ENCODE results near the gene TRPV6. TPM values are rescaled to one million over a fixed set of nuclear protein-coding genes. Genes with fewer than 3 reads are reported as not detected.

The TRPV6 gene
- under 0.01 TPM for total RNA-seq

DNA sequence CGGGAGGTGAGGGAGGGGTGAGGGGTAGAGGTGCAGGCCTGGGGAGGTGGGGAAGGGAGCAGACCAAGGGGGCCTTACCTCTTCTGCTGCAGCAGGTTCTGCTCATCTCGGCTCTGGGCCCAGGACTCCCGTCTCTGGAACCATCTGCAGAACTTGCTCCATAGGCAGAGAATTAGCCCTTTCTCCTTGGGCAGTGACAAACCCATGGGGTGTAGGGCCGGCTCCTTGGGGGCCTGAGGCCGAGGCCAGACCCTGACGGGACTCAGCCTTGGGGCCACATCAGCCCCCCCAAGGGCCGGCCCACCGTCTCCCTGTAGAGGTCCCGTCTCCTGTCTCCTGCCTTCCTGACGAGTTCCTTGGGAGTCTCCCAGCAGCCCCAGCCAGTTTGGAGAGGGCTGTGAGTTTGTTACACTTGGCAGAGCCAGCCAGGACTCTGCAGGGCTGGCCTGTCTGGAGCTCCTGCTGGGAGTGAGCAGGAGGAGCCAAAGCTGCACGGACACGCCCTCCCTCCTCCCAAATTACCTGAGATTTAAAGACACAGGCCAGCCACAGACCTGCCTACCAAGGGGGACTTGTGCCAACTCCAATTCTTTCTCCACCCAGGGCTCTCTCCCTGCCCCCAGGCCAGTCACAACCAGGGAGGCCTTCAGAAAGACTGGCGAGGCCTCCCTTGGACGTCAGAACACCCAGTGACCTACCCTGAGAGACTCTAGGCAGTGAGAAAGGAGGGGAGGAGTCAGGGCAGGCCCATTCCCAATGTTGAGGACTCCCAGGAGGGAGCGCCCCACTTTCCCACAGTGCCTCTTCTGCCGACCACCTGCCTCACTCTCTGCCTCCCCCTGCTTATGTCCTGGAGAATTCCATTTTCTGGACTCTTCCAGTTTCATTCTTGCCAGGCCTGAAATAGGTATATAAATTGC is at the start of gene TRPV6:
Gene TRPV6 (minus strand): TSS at position 435 of the 920 bp plus-strand sequence.
- no peak for FAIRE-seq

DNA sequence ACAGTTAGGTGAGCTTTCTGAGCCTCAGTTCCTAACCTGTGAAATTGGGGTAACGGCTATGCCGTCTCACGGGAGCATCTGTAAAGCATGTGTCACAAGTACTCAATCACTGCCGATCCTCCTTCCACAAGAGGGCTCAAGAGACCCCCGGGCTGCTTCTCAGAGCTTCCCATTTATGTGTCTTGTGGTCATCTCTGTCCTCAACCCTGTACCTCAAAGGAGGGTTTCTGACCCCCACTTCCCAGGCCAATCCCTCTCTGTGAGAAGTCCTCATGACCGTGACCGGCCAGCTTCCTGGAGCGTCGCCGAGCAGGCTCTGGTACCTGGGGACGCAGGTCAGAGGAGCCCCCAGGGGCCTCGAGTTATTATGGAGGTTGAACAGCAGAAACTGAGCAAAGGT is 48.5 kb upstream of the TRPV6 start:
- FAIRE-seq (no peak), DNase-seq (ENCODE audit: low spot score in 2 of 2) (no peak)

More for the DNA sequence above, at the start of gene TRPV6:
- DNase-seq (ENCODE audit: low spot score in 2 of 2), result no peak

DNA sequence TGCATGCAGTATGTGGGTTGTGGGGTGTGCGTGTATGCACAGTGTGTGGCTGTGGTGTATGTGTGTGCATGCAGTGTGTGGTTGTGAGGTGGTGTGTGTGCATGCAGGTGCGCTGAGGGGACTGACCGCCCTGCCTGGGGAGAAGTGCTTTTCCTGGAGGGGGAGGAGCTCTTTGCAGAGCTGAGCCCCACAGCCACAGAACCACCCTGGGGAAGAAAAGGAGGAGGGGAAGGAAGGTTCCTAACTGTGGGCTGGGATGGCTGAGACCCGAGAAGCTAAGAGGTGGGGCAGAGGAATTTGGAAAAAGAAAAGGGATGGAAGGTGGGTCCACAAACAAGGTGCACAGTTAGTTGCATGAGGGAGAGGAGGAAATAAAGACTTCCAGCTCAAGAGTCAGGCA is 48.1 kb upstream of the TRPV6 start, which contains the start of gene TRPV5:
Gene TRPV5 (minus strand): TSS at position 123 of the 400 bp plus-strand sequence. CDS start 287 bp downstream, outside the sequence.
- no peak for DNase-seq (ENCODE audit: low spot score in 2 of 2)
- FAIRE-seq, result no peak

DNA sequence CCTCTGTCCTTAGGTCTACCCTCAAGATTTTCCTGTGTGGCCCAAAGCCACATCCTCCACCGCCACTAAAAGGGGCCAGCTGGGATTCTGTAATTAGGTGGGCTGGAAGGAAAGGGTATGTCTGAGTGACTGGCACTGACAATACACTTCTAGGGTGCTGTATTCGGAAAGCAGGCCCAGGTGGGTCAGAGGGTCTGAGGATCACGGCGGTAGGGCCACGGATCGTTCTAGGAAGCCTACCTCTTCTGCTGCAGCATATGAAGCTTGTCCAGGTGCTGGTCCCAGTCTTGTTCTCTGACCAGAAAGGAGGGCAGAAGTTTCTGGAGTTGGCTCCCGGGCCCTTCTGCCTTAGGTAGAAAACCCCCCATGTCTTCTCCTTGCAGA is 47.5 kb upstream of the TRPV6 start:
- DNase-seq (ENCODE audit: low spot score in 2 of 2) (no peak), FAIRE-seq (no peak)

DNA sequence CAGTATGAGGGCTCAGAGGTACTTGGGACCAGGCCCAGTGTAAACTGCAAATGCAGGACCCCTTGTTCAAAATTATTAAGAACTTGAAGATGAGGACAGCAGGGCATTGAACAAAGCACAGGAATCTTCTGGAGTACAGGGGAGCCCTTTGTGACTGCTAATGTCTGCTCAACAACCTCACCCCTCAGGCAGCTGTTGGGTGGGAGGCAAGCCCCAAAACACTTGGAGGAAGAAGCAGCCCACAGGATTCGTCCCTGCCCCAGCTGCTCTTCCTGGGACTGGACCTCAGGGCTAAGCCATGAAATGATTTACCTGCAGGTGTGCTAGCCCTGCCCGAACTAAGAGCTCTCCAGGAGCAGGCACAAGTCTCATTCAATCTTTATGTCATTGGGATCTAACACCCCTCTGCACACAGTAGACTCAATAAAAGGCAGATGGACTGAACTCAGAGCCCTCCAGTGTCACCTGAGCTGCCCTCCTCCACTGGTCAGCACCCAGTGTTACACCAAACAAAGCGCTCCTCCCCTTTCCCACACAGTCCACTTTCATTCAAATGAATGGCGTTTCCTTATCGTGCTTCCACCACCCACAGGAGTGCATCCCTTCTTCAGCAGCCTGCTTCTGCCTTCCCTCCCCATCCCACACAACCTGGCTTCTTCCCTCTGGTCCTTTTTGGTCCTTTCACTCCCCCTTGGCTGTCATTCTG is 47.0 kb upstream of the TRPV6 start:
- FAIRE-seq, result no peak

DNA sequence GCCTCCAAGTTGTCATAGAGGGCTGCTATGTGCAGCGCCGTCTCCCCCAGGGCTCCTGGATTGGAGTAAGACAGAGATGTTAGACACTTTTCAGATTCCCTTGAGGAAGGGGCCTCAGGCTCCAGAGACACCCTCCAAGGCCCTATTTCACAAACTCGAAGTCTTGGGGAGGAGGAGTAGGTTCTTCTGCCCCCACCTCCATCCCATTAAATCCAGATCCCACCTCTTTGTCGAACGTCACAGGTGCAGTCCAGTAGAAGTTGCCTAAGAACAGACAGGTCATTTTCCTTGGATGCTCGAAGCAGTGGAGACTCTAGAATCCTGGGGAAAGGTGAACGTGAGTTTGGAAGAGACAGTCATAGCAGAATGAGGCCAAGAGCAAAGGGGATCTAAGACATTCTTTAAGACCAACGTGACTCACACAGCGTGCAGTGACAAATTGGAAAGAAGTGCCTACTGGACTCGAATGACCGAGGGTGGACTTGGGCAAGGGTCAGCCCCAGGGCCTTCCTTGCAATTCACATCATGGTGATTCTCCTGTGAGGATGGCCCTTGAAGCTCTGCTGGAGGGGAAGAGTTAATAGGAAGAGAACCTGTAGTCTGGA is 44.7 kb upstream of the TRPV6 start:
- DNase-seq (ENCODE audit: low spot score in 2 of 2) (no peak), FAIRE-seq (no peak)

More for the DNA sequence above, 47.0 kb upstream of the TRPV6 start:
- DNase-seq (ENCODE audit: low spot score in 2 of 2), result no peak

DNA sequence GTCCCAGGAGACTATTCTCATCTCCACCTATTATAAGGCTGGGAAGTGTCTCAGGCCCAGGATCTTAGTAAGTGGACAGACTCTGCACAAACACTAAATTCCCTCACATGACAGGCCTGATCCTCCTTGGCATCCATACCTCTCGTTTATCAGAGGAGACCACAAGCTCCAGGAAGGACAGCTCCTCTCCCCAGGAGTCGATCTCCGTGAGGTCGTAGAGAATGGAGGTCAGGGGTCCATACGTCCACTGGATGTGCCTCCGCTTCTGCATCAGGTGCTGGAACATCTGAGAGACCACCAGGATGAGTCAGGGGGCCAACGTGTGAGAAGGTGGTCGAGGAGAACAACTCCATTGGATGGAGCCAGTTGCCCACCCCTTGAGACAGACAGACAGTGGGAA is 42.4 kb upstream of the TRPV6 start:
- FAIRE-seq, result no peak
- no peak for DNase-seq (ENCODE audit: low spot score in 2 of 2)

DNA sequence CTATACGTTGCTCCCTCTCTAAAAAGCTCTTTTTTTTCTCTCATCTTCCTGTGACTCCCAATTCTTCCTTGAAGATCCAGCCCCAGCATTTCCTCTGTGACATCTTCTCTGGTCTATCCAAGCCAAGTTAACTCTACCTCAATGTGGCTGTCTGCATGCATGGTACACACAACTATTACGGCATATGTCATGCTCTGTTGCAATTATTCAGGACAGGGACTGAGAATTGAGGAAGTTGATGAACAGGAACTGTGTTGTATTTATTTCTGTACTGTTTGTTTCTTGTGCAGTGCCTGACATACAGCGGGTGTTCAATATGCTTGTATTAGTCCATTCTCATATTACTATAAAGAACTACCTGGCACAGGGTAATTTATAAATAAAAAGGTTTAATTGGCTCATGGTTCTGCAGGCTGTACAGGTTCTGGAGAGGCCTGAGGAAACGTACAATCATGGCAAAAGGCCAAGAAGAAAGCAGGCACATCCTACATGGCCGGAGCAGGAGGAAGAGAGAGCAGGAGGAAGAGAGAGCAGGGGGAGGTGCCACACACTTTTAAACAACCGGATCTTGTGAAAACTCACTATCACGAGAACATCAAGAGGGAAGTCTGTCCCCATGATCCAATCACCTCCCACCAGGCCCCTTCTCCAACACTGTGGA is 41.7 kb upstream of the TRPV6 start:
- FAIRE-seq (no peak), DNase-seq (ENCODE audit: low spot score in 2 of 2) (no peak)

DNA sequence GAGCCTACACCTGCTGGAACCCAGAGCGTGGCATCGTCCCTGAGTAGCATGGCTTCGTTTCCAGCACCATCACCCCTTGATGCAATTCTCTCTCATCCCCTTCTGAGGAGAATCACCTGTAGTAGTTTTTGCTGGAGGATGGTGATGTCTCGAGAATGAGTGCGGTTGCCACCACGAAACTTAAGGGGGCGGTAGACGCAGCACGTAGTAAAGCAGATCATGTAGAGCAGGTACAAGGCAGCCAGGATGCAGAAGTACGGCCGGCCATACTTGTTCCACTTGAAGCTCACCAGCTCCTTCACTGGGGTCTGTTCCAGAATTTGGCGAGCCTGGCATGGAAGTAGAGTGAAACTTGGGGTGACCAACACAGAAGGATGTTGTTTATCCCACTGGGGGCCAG is 39.9 kb upstream of the TRPV6 start:
- FAIRE-seq, result no peak
- DNase-seq (ENCODE audit: low spot score in 2 of 2), result no peak

DNA sequence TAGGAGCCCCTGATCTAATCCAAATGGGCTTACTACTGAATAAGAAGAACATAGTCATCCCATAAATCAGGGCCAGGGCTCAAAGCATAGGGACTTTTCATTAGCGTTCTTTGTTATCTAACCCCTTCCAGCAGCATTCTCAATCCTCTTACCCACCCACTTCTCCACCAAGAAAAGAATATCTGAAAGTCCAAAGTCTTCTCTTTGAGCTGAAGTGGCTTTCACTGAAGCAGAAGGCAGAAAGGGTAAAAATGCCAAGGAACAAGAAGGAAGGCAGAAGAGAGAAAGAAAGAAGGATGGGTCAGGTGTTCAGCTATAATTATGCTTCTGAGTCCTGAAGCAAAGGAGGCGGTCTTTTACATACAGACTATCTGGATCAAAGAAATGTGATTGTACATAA is 37.8 kb upstream of the TRPV6 start:
- no peak for FAIRE-seq
- DNase-seq (ENCODE audit: low spot score in 2 of 2), result no peak

DNA sequence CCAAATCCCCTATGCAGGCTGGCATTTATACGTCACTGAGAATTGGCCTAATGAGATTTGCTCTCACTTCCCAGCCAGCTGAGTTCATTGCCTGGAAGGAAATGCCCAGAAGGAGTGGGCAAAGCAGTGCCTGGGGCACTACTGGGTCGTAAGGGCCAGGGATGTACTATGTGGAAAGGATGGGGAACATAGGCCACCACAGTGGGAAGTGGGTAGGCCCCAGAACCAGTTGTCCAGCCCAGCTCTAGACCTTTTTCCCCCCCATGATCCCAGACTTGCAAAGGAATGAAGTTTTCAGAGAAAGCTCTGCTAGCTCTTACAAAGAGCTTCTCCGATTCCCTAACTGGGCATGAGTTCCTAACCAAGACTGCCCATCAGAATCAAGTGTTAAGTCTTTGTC is 34.1 kb upstream of the TRPV6 start:
- FAIRE-seq (no peak), DNase-seq (ENCODE audit: low spot score in 2 of 2) (no peak)

DNA sequence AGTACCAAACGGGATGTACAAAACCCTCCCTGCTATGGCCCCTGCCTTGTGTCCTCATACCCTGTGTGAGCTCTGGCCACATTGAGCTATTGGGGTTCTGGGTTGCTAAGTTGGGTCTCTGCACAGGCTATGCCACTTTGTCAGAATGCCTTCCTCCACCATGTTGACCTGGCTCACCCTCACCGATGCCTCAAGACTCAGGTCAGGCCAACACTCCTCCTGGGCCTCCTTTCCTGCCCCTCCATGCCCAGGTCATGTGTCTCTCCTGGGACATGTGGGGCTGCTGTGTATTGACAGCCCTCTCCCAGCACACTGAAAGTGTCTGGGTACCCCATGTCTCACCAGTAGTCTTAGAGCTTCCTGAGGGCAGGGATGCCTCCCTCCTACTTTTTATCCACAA is 33.4 kb upstream of the TRPV6 start:
- FAIRE-seq (no peak), DNase-seq (ENCODE audit: low spot score in 2 of 2) (no peak)

DNA sequence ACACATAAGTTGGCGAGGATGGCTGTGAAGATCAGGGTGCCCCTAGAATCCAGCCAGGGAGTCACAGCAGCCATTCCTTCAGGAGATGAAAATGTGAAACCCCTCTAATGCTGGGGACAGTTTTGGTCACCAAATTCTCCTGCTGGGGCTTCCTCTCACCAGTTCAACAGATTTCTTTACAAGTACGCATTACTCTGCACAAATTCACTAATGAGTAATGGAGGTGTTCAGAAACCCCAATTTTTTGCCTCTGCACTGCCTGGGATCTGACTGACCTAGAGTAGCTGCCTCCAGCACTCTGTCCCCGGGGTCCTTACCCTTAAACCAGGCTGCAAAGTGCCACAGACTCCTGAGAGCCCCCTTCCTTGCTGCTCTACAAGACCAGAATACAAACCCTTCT is 31.9 kb upstream of the TRPV6 start:
- DNase-seq (ENCODE audit: low spot score in 2 of 2), result no peak
- FAIRE-seq, result no peak

DNA sequence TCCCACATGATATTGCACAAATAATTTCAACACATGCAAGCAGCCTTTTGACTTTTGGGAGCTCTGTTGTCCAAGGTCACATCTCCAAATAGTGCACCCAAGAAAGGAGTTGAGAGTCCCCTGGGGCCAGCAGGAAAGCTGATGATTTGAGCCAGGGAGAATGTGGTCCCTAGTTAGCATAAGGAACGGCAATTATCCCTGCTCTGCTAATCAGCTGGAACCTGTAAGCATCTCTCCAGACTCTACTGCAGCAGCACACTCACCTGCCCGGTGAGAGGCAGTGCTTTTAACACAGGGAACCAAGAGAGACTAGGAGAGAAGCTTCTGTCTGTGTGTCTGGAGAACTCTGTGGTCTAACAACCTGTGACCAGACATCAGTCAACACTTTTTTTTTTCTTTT is 31.0 kb upstream of the TRPV6 start:
- DNase-seq (ENCODE audit: low spot score in 2 of 2) (no peak), FAIRE-seq (no peak)

DNA sequence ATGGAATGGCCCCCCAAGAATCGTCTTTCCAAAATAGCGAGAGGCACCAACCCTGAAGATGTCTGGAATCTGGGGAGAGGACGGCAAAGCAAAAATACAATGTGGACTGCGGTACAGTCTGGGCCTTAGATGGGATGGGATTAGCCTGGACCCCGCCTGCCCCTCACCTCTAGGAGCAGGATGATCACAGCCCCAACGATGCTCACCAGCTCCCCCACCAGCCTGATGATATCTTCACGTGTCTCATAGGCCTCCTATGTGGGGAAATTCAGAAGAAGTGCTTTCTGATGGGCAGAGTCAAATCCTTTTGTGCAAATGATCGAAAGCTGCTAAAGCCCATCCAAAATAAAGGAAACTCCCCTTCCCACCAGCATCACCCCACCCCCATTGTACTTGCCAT is 29.8 kb upstream of the TRPV6 start:
- DNase-seq (ENCODE audit: low spot score in 2 of 2) (no peak), FAIRE-seq (no peak)

DNA sequence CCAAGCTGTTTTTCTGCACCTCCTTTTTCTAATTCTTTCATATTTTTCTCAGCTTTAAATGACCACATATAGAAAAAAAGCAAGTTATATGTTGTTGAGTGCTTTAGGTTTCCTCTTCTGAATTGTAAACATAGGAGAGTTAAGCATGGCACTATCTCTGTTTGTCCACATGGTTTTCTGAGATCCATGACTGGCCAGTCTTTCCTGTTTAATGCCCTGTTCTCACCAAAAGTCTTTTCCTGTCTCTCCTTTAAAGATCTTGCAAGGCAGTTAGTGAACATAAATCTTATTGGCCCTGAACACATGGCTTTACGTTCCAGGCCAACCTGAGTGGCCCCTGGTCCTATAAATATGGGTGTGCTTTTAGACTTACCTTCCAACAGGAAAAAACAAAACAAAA is 28.6 kb upstream of the TRPV6 start:
- DNase-seq (ENCODE audit: low spot score in 2 of 2) (no peak), FAIRE-seq (no peak)

DNA sequence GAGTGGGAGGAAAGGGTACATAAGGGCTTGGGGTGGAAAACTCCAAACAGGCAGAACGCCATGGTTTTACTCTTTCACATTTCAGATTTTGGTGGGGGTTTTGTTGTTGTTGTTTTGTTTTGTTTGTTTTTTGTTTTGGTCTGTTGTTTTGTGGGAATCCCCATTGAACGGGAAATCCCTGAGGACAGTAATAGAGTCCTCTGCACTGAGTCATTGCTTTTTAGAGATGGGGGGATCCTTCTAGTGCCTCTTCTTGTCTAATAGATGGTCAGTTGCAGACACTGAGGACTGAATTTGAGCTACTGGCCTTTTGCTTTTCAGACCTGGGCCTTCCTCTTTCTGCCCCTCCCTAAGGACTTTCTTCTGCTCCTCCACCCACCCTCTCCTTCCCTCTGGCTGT is 28.0 kb upstream of the TRPV6 start:
- FAIRE-seq (no peak), DNase-seq (ENCODE audit: low spot score in 2 of 2) (no peak)

DNA sequence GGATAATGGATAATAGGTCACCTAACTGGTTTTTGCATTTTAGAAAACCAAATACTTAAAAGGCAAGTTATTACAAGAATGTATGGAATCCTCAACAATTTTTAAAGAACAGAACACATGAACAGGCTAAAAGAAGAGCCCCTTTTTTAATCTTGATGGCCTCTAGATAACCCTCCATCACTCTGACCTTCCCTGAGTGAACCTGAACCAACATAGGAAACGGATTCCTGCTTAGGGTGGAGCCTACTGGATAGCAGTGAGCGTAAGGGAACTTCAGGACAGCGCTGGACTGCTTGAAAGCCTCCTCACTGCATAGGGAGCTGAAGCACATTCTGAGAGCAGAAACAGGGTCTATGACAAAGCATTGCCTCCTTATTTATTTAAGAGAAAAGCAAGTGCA is 27.5 kb upstream of the TRPV6 start:
- DNase-seq (ENCODE audit: low spot score in 2 of 2) (no peak), FAIRE-seq (no peak)

DNA sequence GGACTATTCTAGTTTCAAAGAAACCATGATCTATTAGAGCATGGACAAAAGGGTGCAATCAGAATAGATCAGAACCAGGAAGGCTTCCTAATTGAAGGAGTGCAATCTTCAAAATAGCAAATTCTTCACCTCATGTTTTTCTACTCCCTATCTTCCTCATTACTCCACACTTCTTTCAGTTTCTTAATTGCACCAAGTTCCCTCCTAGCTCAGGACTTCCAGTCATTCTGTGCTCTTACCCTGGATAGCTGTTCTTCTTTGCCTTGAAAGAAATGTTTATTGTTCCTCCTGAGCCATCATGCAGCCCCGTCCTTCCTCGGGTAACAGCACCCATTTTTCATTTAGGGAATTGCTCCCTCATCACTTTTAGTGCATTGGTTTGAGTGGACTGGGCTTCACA is 24.9 kb upstream of the TRPV6 start:
- DNase-seq (ENCODE audit: low spot score in 2 of 2) (no peak), FAIRE-seq (no peak)

DNA sequence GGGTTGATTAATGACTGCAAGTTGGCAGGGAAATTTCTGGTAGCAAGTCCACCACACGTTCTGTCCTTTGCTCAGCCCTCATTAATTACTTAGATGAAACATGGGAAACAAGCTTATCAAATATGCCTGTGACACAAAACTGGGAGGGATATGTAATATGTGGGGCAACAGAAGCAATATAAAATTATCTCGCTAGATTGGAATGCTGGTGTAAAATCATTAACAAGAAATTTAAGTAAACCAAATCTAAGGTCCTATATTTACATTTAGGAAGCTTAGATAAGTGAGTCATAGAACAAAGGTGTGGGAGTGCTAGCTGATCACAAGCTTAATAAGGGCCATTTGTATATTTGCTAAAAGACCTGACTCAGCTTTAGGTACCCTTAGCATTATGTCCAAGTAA is 24.5 kb upstream of the TRPV6 start:
- FAIRE-seq (no peak), DNase-seq (ENCODE audit: low spot score in 2 of 2) (no peak)

Data from frontal cortex (tissue), 4 donors.